ENCODE measurements around the gene PIGH.

The PIGH gene

GRCh38 chr14:67573228-67574010, 26.6 kb downstream of the PIGH start:
- DNase-seq = no peak

GRCh38 chr14:67572608-67573007, 27.5 kb downstream of the PIGH start:
- DNase-seq = no peak

- DNase-seq = no peak
Measured at GRCh38 chr14:67571991-67572323, 28.1 kb downstream of the PIGH start.

GRCh38 chr14:67571275-67571990, 28.6 kb downstream of the PIGH start:
- peak; percentile 73 to 76 for DNase-seq

GRCh38 chr14:67570453-67570852, 29.6 kb downstream of the PIGH start:
- no peak for DNase-seq

GRCh38 chr14:67569651-67570290, 30.3 kb downstream of the PIGH start:
- DNase-seq = no peak

- no peak for DNase-seq
Measured at GRCh38 chr14:67569011-67569650, 30.9 kb downstream of the PIGH start.

GRCh38 chr14:67567654-67568053, 32.4 kb downstream of the PIGH start:
- DNase-seq = no peak

GRCh38 chr14:67566908-67567307, 33.2 kb downstream of the PIGH start:
- no peak for DNase-seq

GRCh38 chr14:67564236-67564635, 35.8 kb downstream of the PIGH start:
- no peak for DNase-seq

GRCh38 chr14:67562776-67563150, 37.3 kb downstream of the PIGH start:
- no peak for DNase-seq

GRCh38 chr14:67562025-67562775, 37.9 kb downstream of the PIGH start:
- no peak for DNase-seq

- no peak for DNase-seq
Measured at GRCh38 chr14:67559639-67560038, 40.4 kb downstream of the PIGH start.

- DNase-seq = no peak
Measured at GRCh38 chr14:67557656-67558055, 42.4 kb downstream of the PIGH start.

- no peak for DNase-seq
Measured at GRCh38 chr14:67557118-67557517, 43.0 kb downstream of the PIGH start.

GRCh38 chr14:67556671-67557070, 43.4 kb downstream of the PIGH start:
- DNase-seq = no peak

GRCh38 chr14:67555518-67556090, 44.5 kb downstream of the PIGH start:
- no peak for DNase-seq

- DNase-seq = no peak
Measured at GRCh38 chr14:67554341-67554740, 45.7 kb downstream of the PIGH start.

- no peak for DNase-seq
Measured at GRCh38 chr14:67553547-67553946, 46.5 kb downstream of the PIGH start.

- DNase-seq = no peak
Measured at GRCh38 chr14:67551940-67552339, 48.1 kb downstream of the PIGH start.

- DNase-seq = no peak
Measured at GRCh38 chr14:67551123-67551522, 48.9 kb downstream of the PIGH start.

GRCh38 chr14:67549734-67550133, 50.3 kb downstream of the PIGH start:
- DNase-seq = no peak
